Calu3 (cell line): Measurements from ENCODE around the gene ASTN2. TPM values are rescaled to one million over a fixed set of nuclear protein-coding genes. Genes with fewer than 3 reads are reported as not detected.

Experiments used
- BruUV-seq: library from RNA; stranded (reverse); fragments of 400-500 nt; replicated peaks from 2 replicates; lab custom pipeline; 2021; lab: Mats Ljungman, UMichigan
- CTCF ChIA-PET: fragments of 300-600 bp; sonication (Branson Sonifier 250); formaldehyde crosslinking; loops from one replicate; lab custom pipeline; 2022; ENCODE audit warnings: antibody characterized with exemption; lab: Charles Lee
- DNase-seq: peaks from one replicate; pipeline ENCODE4 v3.0.0; 2022
- H3K27ac Mint-ChIP-seq: one replicate; pipeline ENCODE4 v1.8.0; 2022; ENCODE audit warnings: mixed read lengths; ENCODE audit not compliant: unreplicated experiment
- H3K27me3 Mint-ChIP-seq: one replicate; pipeline ENCODE4 v1.8.0; 2022; ENCODE audit warnings: mixed read lengths; ENCODE audit not compliant: unreplicated experiment
- H3K36me3 Mint-ChIP-seq: one replicate; pipeline ENCODE4 v1.8.0; 2022; ENCODE audit warnings: mild to moderate bottlenecking, moderate library complexity, mixed read lengths; ENCODE audit not compliant: insufficient read depth, unreplicated experiment
- H3K4me1 Mint-ChIP-seq: one replicate; pipeline ENCODE4 v1.8.0; 2022; ENCODE audit warnings: mild to moderate bottlenecking, low read depth, mixed read lengths; ENCODE audit not compliant: unreplicated experiment
- H3K4me3 Mint-ChIP-seq: one replicate; pipeline ENCODE4 v1.8.0; 2022; ENCODE audit warnings: mild to moderate bottlenecking, low read depth, moderate library complexity, mixed read lengths; ENCODE audit not compliant: unreplicated experiment
- H3K9me3 Mint-ChIP-seq: one replicate; pipeline ENCODE4 v1.8.0; 2022; ENCODE audit warnings: low read depth, mixed read lengths; ENCODE audit not compliant: unreplicated experiment
- intact Hi-C: fragments of 100-400 bp; cut with micrococcal nuclease; formaldehyde crosslinking; loops from one replicate; pipeline ENCODE4 v1.10.0; 2022; ENCODE audit not compliant: unreplicated experiment
- total RNA-seq: library from RNA; stranded (reverse); gene quantifications from 2 replicates; pipeline ENCODE4 v1.2.3, GENCODE V29; 2022
- TF ChIP-seq, protein P1 (sequence below): fragments of 200-600 bp; IDR thresholded peaks from one replicate; pipeline ENCODE4 v1.8.0; 2022; ENCODE audit warnings: antibody characterized with exemption; ENCODE audit not compliant: unreplicated experiment

ASTN2 gene
- total RNA-seq, 1 experiment from 2014 or later: 1.7 TPM

- CTCF ChIA-PET: no interaction called here
- no peaks in the 10 kb centered on the region for H3K36me3 Mint-ChIP-seq
- no peak overlapping the region for H3K4me3 Mint-ChIP-seq
- peaks cover 3% of the 10 kb centered on the region for H3K9me3 Mint-ChIP-seq
- no peak for DNase-seq
- TF ChIP-seq, protein P1, sequence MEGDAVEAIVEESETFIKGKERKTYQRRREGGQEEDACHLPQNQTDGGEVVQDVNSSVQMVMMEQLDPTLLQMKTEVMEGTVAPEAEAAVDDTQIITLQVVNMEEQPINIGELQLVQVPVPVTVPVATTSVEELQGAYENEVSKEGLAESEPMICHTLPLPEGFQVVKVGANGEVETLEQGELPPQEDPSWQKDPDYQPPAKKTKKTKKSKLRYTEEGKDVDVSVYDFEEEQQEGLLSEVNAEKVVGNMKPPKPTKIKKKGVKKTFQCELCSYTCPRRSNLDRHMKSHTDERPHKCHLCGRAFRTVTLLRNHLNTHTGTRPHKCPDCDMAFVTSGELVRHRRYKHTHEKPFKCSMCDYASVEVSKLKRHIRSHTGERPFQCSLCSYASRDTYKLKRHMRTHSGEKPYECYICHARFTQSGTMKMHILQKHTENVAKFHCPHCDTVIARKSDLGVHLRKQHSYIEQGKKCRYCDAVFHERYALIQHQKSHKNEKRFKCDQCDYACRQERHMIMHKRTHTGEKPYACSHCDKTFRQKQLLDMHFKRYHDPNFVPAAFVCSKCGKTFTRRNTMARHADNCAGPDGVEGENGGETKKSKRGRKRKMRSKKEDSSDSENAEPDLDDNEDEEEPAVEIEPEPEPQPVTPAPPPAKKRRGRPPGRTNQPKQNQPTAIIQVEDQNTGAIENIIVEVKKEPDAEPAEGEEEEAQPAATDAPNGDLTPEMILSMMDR: no peak
- BruUV-seq: no TSS peak
- intact Hi-C loops: no loop called here
- H3K4me1 Mint-ChIP-seq: no peaks in the 10 kb centered on the region
- H3K27me3 Mint-ChIP-seq: peaks cover 44% of the 10 kb centered on the region
- no peak overlapping the region for H3K27ac Mint-ChIP-seq
Measured at GRCh38 chr9:116929621-116930020, 485.2 kb downstream of the ASTN2 start.

DNA sequence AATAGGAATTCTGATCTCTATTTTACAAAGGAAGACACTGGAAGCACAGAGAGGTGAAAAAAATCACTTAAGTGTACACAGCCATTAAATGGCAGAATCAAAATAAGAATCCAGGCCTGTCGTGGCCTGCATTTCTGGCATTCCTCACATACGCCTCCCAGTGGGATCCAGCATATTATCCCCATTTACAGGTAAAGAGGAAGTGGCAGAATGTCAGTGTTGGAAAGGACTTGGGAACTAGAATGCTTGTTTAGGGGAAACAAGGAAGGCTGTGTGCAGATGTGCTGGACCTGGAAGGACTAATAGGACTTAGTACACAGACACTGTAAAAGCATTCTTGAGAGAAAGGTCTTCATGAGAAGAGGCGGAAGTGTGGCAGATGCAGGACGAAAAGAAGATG lies 486.0 kb downstream of the ASTN2 start:
- BruUV-seq: no TSS peak
- Mint-ChIP-seq H3K36me3 (no peaks in the 10 kb centered on the region), H3K4me3 (no peak overlapping the region), H3K9me3 (peaks cover 3% of the 10 kb centered on the region), H3K4me1 (no peaks in the 10 kb centered on the region), H3K27ac (no peak overlapping the region), H3K27me3 (peaks cover 44% of the 10 kb centered on the region)
- TF ChIP-seq, protein P1: no peak
- intact Hi-C loops: no loop called here
- CTCF ChIA-PET: no interaction called here
- DNase-seq: no peak

- CTCF ChIA-PET: no interaction called here
- TF ChIP-seq, protein P1: no peak
- no TSS peak for BruUV-seq
- no peak for DNase-seq
- peaks cover 3% of the 10 kb centered on the region for H3K9me3 Mint-ChIP-seq
- H3K4me1 Mint-ChIP-seq: no peaks in the 10 kb centered on the region
- no peaks in the 10 kb centered on the region for H3K36me3 Mint-ChIP-seq
- intact Hi-C loops: no loop called here
- H3K27me3 Mint-ChIP-seq: peaks cover 38% of the 10 kb centered on the region
- H3K27ac Mint-ChIP-seq: no peak overlapping the region
- no peak overlapping the region for H3K4me3 Mint-ChIP-seq
Measured at GRCh38 chr9:116928289-116928688, 486.6 kb downstream of the ASTN2 start.

DNA sequence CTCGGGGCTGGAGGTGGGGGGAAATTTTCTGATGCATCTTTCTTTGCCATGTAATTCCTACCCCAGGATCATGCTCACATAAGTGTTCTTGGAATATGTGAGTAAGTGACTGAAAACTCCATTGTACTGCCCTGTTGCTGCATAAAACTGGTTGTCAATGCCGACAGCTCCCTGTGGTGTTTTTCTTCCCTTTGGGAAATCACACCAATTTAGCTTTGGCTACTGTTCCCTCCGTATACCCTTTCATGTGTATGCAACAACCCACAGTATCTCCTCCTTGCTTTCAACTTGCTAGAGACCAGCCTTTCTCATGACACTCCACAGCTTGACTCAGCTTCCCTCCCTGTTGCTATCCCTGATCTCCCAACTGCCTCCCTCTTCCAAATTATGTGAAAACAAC lies 487.1 kb downstream of the ASTN2 start:
- BruUV-seq: no TSS peak
- Mint-ChIP-seq H3K4me3 (no peak overlapping the region), H3K27me3 (peaks cover 32% of the 10 kb centered on the region), H3K9me3 (peaks cover 3% of the 10 kb centered on the region), H3K4me1 (no peaks in the 10 kb centered on the region), H3K36me3 (no peaks in the 10 kb centered on the region), H3K27ac (no peak overlapping the region)
- TF ChIP-seq, protein P1: no peak
- CTCF ChIA-PET: no interaction called here
- DNase-seq: no peak
- intact Hi-C loops: no loop called here
